ENCODE measurements around the gene PCDHGB4. TPM values are rescaled to one million over a fixed set of nuclear protein-coding genes. Genes with fewer than 3 reads are reported as not detected.
A peak's percentile ranks its signal among the peaks of the same experiment; 100 is the strongest.

Gene PCDHGB4
- total and polyA plus RNA-seq, 10 donors: 0.02 to 3.9 (median 2.6) TPM

DNA sequence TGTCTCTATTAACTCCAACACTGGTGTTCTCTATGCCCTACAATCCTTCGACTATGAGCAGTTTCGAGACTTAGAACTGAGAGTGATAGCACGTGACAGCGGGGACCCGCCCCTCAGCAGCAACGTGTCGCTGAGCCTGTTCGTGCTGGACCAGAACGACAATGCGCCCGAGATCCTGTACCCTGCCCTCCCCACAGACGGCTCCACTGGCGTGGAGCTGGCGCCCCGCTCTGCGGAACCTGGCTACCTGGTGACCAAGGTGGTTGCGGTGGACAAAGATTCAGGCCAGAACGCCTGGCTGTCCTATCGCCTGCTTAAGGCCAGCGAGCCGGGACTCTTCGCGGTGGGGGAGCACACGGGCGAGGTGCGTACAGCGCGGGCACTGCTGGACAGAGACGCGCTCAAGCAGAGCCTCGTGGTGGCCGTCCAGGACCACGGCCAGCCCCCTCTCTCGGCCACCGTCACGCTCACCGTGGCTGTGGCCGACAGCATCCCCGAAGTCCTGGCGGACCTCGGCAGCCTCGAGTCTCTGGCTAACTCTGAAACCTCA lies 35.3 kb downstream of the PCDHGB4 start:
- intact Hi-C loops (cut with DNase I; ENCODE audit: low total_unique reads): no loop called here
- Histone ChIP-seq H3K27me3 (replicated peaks in 1 of 7) (peaks cover 0 to 89% (median 35%) of the 10 kb centered on the region in 7 donors), H3K4me3 (no peak overlapping the region), H3K9me3 (peaks cover 2 to 100% (median 100%) of the 10 kb centered on the region in 8 donors), H3K36me3 (peaks cover 0 to 13% (median 0%) of the 10 kb centered on the region in 6 donors), H3K27ac (no peak overlapping the region), H3K4me1 (peaks cover 0 to 12% (median 0%) of the 10 kb centered on the region in 6 donors)
- TF ChIP-seq, protein P1, sequence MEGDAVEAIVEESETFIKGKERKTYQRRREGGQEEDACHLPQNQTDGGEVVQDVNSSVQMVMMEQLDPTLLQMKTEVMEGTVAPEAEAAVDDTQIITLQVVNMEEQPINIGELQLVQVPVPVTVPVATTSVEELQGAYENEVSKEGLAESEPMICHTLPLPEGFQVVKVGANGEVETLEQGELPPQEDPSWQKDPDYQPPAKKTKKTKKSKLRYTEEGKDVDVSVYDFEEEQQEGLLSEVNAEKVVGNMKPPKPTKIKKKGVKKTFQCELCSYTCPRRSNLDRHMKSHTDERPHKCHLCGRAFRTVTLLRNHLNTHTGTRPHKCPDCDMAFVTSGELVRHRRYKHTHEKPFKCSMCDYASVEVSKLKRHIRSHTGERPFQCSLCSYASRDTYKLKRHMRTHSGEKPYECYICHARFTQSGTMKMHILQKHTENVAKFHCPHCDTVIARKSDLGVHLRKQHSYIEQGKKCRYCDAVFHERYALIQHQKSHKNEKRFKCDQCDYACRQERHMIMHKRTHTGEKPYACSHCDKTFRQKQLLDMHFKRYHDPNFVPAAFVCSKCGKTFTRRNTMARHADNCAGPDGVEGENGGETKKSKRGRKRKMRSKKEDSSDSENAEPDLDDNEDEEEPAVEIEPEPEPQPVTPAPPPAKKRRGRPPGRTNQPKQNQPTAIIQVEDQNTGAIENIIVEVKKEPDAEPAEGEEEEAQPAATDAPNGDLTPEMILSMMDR (IDR thresholded peaks at IDR 0.05 in 8 of 11, conservative IDR thresholded peaks at IDR 0.05 in 3 of 11): no peak
- TF ChIP-seq POLR2AphosphoS5 (IDR thresholded peaks at IDR 0.05) (no peak), POLR2A (IDR thresholded peaks at IDR 0.05) (no peak)
- WGBS, 5 donors: 26 to 45% (median 30%) methylated on average over 29 to 42 of the region's 42 CpGs
- no peak for DNase-seq

DNA sequence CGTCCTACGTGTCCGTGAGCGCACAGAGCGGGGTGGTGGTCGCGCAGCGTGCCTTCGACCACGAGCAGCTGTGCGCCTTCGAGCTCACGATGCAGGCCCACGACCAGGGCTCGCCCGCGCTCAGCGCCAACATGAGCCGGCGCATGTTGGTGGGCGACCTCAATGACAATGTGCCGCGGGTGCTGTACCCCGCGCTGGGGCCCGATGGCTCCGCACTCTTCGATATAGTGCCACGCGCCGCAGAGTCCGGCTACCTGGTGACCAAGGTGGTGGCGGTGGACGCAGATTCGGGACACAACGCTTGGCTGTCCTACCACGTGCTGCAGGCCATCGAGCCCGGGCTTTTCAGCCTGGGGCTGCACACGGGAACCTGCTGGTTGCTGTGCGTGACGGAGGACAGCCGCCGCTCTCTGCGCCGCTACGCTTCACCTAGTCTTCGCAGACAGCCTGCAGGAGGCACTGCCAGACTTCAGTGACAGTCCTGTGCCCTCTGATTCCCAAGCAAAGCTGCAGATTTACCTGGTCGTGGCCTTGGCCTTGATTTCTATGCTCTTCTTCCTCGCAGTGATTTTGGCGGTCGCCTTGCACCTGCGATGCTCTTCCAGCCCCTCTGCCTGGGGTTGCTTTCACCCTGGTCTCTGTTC lies 40.4 kb downstream of the PCDHGB4 start:
- Histone ChIP-seq H3K4me3 (no peak overlapping the region), H3K27ac (no peak overlapping the region), H3K27me3 (replicated peaks in 1 of 7) (peaks cover 0 to 88% (median 14%) of the 10 kb centered on the region in 7 donors), H3K9me3 (peaks cover 0 to 100% (median 98%) of the 10 kb centered on the region in 8 donors), H3K4me1 (peaks cover 0 to 19% (median 0%) of the 10 kb centered on the region in 6 donors), H3K36me3 (peaks cover 0 to 8% (median 0%) of the 10 kb centered on the region in 6 donors)
- WGBS, 5 donors: 33 to 63% (median 55%) methylated on average over 18 to 53 of the region's 53 CpGs
- intact Hi-C loops (cut with DNase I; ENCODE audit: low total_unique reads): no loop called here
- TF ChIP-seq POLR2AphosphoS5 (IDR thresholded peaks at IDR 0.05): no peak
- TF ChIP-seq, protein P1 (IDR thresholded peaks at IDR 0.05 in 8 of 11, conservative IDR thresholded peaks at IDR 0.05 in 3 of 11): no peak
- TF ChIP-seq POLR2A (IDR thresholded peaks at IDR 0.05): no peak
- no peak for DNase-seq

DNA sequence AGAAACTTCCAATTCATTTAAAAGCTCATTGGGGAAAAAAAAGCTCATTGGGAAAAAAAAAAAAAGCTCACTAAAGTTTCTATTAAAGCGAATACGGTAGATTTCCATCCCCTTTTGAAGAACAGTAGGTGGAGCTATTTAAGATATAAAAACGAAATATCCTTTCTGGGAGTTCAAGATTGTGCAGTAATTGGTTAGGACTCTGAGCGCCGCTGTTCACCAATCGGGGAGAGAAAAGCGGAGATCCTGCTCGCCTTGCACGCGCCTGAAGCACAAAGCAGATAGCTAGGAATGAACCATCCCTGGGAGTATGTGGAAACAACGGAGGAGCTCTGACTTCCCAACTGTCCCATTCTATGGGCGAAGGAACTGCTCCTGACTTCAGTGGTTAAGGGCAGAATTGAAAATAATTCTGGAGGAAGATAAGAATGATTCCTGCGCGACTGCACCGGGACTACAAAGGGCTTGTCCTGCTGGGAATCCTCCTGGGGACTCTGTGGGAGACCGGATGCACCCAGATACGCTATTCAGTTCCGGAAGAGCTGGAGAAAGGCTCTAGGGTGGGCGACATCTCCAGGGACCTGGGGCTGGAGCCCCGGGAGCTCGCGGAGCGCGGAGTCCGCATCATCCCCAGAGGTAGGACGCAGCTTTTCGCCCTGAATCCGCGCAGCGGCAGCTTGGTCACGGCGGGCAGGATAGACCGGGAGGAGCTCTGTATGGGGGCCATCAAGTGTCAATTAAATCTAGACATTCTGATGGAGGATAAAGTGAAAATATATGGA lies 43.0 kb downstream of the PCDHGB4 start, which contains the start of gene PCDHGA12:
TSS of gene PCDHGA12 (plus strand) at position 176 of the 782 bp plus-strand sequence. CDS start at position 429, 253 bp downstream.
- TF ChIP-seq POLR2AphosphoS5 (IDR thresholded peaks at IDR 0.05): no peak
- TF ChIP-seq, protein P1 (IDR thresholded peaks at IDR 0.05 in 8 of 11, conservative IDR thresholded peaks at IDR 0.05 in 3 of 11): peak in 9 of 11 experiments; percentile 19 to 50 (median 37)
- no peak for TF ChIP-seq POLR2A (IDR thresholded peaks at IDR 0.05)
- Histone ChIP-seq H3K4me1 (peaks cover 0 to 19% (median 0%) of the 10 kb centered on the region in 6 donors), H3K4me3 (peak within 1 kb of the TSS in 7 of 8 donors; percentile 6 to 58 (median 29)), H3K36me3 (peaks cover 0 to 8% (median 0%) of the 10 kb centered on the region in 6 donors), H3K9me3 (peaks cover 0 to 100% (median 98%) of the 10 kb centered on the region in 8 donors), H3K27ac (peak within 1 kb of the TSS in 1 of 8 donors; percentile 23), H3K27me3 (replicated peaks in 1 of 7) (peaks cover 0 to 87% (median 14%) of the 10 kb centered on the region in 7 donors)
- DNase-seq: no peak
- WGBS, 5 donors: 10 to 26% (median 12%) methylated on average over 33 of the region's 33 CpGs
- intact Hi-C loops (cut with DNase I; ENCODE audit: low total_unique reads): no loop called here
